ENCODE data around the gene DNAJC5G. TPM values are rescaled to one million over a fixed set of nuclear protein-coding genes. Genes with fewer than 3 reads are reported as not detected.

Gene DNAJC5G, protein sequence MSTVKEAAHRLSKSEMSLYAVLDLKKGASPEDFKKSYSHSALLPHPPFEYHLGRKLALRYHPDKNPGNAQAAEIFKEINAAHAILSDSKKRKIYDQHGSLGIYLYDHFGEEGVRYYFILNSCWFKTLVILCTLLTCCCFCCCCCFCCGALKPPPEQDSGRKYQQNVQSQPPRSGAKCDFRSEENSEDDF
- not detected in 2 replicates for polyA plus RNA-seq

DNA sequence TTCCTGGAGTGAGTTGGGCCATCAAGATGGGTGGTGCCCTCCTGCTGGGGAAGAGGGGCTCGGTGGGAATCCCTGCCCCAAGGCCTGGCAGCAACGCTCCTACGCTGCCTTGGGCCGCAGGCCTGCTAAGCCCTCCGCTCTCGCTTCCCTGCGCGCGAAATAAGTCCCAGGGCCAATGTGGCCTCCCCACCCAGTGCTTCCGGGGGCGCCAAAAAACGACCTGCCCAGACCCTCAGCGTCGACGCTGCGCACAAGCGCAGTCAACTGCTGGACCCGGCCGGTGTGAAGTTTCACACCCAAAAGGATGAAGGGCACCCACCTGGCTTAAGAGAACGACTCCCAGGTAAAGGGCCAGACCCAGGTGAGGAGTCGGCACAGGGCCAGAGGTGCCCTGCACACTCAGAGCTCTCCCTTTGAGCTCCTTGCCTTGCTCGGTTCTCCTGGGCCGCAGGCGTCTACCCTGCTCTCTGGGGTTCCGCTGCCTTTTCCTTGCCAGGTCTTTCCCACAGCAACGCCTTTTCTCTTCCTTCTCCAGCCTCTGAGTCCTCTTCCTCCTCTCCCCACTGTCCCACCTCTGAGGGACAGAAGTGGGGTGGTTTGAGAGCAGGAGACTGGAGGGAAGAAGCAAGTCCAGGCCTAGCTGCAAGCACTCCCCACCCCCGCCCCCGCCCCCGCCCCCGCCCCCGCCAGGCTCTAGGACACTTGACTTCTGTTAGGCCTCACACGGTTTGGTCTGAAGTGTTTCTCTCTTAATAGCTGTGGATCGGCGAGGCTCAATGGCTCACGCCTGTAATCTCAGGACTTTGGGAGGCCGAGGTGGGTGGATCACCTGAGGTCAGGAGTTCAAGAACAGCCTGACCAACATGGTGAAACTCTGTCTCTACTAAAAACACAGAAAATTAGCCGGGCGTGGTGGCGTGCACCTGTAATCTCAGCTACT, at the start of gene DNAJC5G:
TSS of gene DNAJC5G (plus strand) at position 223 of the 940 bp plus-strand sequence. CDS start 1,296 bp downstream, outside the sequence.

DNA sequence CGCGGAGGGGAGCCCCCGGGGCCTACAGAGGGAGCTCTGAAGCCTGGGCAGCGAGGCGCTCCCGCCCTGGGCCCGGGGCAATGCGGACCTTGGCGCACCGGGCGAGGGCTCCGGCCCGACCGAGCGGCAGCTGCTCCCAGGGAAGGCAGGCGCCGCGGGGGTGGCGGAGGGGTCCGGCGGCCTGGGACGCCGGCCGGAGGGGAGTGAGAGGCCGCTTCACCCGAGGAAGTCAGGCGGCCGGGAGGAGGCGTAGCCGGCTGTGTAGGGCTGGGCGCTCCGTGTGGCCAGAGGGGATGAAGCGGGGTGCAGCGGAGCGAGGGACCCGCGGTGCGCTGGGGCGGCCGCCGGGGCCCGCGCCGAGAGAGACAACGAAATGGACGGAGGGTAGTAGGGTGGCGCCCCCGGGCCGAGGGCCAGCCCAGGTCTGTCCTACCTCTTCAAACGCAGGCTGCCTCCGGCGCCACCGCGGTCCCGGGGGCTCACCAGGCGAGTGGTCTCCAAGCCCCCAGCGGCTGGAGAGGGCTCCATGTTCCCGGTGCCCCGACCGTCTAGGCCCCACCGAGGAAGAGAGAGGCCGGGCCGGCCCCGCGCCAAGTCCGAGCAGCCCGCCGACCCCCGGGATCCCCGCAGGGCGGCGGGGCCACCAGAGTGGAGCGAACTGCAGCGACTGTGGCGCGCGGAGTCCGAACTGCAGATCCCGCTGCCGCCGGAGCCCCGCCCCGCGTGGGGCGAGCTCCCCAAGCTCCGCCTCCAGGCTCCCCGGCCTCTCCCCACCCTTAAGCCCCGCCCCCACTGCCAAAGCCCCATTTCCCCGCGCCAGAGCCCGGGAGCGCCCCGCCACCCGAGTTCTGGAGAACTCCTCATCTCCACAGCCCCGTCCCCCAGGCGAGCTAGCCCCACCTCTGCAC, 12.6 kb upstream of the DNAJC5G start, which contains the start of gene SLC30A3:
TSS of gene SLC30A3 (minus strand) at position 669 of the 908 bp plus-strand sequence. CDS start at position 528, 141 bp downstream.

DNA sequence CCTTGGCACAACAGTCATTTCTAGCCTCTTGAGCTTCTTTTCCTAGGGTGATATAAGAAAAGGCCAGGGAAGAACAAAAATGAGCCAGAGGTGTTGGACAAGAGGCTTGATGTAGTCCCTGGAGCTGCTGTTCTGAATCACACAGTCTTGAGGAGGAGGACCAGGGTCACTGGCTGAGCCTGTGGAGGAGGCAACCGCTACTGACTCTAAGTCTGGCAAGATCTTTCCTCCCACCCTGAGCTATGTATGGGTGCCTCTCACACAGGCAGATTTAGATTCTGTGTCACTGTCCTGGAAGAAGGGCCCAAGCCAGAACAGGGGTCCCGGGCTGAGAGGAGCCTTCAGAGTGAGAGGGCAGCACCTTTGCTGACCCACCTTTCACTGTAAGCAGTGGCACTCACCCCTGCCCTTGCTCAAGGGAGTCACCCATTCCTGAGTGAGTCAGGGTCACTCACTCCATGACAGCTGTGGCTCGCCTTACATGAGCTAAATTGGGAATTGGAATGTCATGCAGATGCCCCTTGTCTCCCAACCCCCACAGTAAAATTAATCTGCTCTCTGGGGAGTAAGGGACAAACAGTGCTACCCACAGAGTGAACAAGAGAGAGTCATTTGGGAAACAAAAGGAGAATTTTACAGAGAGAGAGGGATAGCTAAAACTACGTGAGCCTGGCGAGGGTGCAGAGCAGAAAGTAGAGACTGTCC, 6.8 kb downstream of the DNAJC5G start, which contains the start of gene TRIM54:
TSS of gene TRIM54 (plus strand) at position 575 of the 705 bp plus-strand sequence. CDS start 303 bp downstream, outside the sequence.

DNA sequence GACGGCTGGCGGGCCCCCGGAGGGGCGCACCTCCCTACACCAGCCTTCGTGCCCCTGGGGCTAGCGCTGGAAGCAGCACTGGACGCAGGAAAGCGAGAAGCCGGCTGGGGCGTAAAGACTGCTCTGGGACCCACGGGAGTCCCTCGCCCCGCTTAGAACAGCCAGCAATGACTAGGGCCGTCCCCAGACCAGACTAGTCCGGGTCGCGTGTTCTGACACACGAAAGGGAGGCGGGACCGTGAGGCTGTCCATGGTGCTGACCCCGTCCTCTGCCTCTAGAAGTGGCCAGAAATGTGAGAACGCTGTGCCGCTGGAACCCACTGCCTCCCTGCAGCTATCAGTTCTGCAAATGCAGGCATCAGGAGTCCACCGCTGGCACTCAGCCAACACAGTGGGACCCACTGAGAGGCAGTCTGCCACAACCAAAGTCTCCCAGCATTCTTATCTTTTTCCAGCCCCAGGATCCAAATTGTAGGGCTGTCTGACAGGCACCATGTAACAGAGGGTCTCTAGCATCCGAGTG, 33.2 kb downstream of the DNAJC5G start, which contains the start of gene UCN:
TSS of gene UCN (minus strand) at position 87 of the 523 bp plus-strand sequence. CDS start 550 bp downstream, outside the sequence.

DNA sequence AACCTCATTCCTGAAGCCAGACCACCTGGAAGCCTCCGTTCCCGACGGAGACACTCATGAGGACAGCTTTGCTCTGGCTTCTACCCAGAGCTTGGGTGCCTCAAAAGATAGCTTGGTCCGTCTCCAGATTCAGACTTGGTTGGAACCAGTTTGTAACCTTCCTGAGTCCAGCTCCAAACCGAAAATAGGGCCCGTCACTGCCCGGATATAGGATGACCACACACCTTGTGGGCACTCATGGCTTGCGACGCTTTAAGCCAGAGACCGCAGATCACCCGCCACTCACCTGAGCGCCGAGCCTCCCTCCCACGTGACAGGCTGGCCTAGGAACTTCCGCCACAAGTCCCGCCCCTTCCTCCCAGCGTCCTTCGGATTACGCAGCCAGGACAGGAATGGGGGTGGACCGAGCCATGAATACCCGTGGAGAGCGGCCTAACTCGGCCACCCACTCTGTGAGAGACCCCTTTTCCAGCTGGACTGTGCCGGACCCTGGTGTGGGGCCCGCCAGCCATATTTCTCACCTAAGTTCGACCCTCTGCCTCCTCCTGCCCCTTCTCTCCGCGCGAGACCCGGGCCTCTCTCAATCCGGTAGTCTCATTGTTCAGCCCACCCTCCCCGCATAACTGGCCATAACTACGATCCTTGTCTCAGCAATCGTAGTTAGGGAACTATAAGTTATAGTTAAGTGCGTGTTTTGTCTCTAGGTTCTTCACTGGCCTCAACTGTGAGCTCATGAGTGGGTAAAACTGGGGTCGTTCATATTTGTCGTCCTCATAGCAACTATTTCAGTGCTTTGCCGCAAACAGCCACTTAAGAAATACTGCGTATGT, 47.7 kb downstream of the DNAJC5G start, which contains the start of gene MPV17:
TSS of gene MPV17 (minus strand) at position 332 of the 830 bp plus-strand sequence. CDS start 580 bp downstream, outside the sequence.

Other genes starting within 250 kb of the DNAJC5G start
- 11.2 and 12.8 TPM in 2 replicates for gene TMEM214, start 242.5 kb upstream of the DNAJC5G start, polyA plus RNA-seq
- 2.1 and 2.3 TPM in 2 replicates for gene AGBL5, start 223.8 kb upstream of the DNAJC5G start, polyA plus RNA-seq
- 651 and 832 TPM in 2 replicates for gene OST4, start 203.8 kb upstream of the DNAJC5G start, polyA plus RNA-seq
- gene EMILIN1, start 196.8 kb upstream of the DNAJC5G start, polyA plus RNA-seq = not detected in 2 replicates
- gene KHK, start 188.7 kb upstream of the DNAJC5G start, polyA plus RNA-seq = 0.28 and 1.3 TPM in 2 replicates
- gene CGREF1, start 156.3 kb upstream of the DNAJC5G start, polyA plus RNA-seq = 28.9 and 37.0 TPM in 2 replicates
- gene ABHD1, start 151.6 kb upstream of the DNAJC5G start, polyA plus RNA-seq = not detected in 2 replicates
- gene PREB, start 140.8 kb upstream of the DNAJC5G start, polyA plus RNA-seq = 13.8 and 25.2 TPM in 2 replicates
- not detected in 2 replicates for gene PRR30, start 136.0 kb upstream of the DNAJC5G start, polyA plus RNA-seq
- not detected in 2 replicates for gene TCF23, start 126.4 kb upstream of the DNAJC5G start, polyA plus RNA-seq
- 123 and 146 TPM in 2 replicates for gene ATRAID, start 63.4 kb upstream of the DNAJC5G start, polyA plus RNA-seq
- 7.2 and 9.7 TPM in 2 replicates for gene SLC5A6, start 63.2 kb upstream of the DNAJC5G start, polyA plus RNA-seq
- gene CAD, start 58.1 kb upstream of the DNAJC5G start, polyA plus RNA-seq = 4.1 and 4.9 TPM in 2 replicates
- 6.0 TPM in 1 of 2 replicates, not detected in the other for gene SLC30A3, start 12.4 kb upstream of the DNAJC5G start, polyA plus RNA-seq
- not detected in 2 replicates for gene TRIM54, start 7.0 kb downstream of the DNAJC5G start, polyA plus RNA-seq
- 0.43 TPM in 1 of 2 replicates, not detected in the other for gene UCN, start 33.0 kb downstream of the DNAJC5G start, polyA plus RNA-seq
- gene MPV17, start 47.7 kb downstream of the DNAJC5G start, polyA plus RNA-seq = 142 and 167 TPM in 2 replicates
- gene GTF3C2, start 81.3 kb downstream of the DNAJC5G start, polyA plus RNA-seq = 20.5 and 37.4 TPM in 2 replicates
- 18.7 and 31.8 TPM in 2 replicates for gene EIF2B4, start 94.9 kb downstream of the DNAJC5G start, polyA plus RNA-seq
- 31.2 and 34.0 TPM in 2 replicates for gene SNX17, start 95.2 kb downstream of the DNAJC5G start, polyA plus RNA-seq
- gene ZNF513, start 105.3 kb downstream of the DNAJC5G start, polyA plus RNA-seq = 0.47 and 3.0 TPM in 2 replicates
- gene PPM1G, start 134.2 kb downstream of the DNAJC5G start, polyA plus RNA-seq = 16.7 and 18.0 TPM in 2 replicates
- 22.5 and 31.9 TPM in 2 replicates for gene NRBP1, start 153.2 kb downstream of the DNAJC5G start, polyA plus RNA-seq
- gene KRTCAP3, start 166.9 kb downstream of the DNAJC5G start, polyA plus RNA-seq = 2.8 and 12.7 TPM in 2 replicates
- gene IFT172, start 214.3 kb downstream of the DNAJC5G start, polyA plus RNA-seq = 22.7 and 29.2 TPM in 2 replicates
- 4.4 and 5.1 TPM in 2 replicates for gene FNDC4, start 219.8 kb downstream of the DNAJC5G start, polyA plus RNA-seq
- gene GCKR, start 221.4 kb downstream of the DNAJC5G start, polyA plus RNA-seq = not detected in 2 replicates

Data from Purkinje cell (primary cell).